HEK293 (cell line): ENCODE measurements around the gene DDOST.

Source experiments
- CTCF ChIA-PET: fragments of 350-600 bp; formaldehyde crosslinking; extraction: SDS; loops from one replicate; lab custom pipeline; 2021; ENCODE audit warnings: antibody characterized with exemption; lab: Yijun Ruan, JAX
- POLR2A ChIA-PET: fragments of 300-600 bp; formaldehyde crosslinking; extraction: SDS; loops from one replicate; lab custom pipeline; 2020; ENCODE audit warnings: antibody characterized with exemption, inconsistent platforms; lab: Yijun Ruan, JAX
- H3K27ac ChIP-seq: fragments of 200-500 bp; sonication (Bioruptor generic); 2 replicates; pipeline ENCODE4 v1.5.1; 2014; ENCODE audit warnings: low read depth, low read length, control low read depth, inconsistent platforms; ENCODE audit errors: extremely low read depth
- H3K36me3 ChIP-seq, 2 experiments: fragments of 200-500 bp in 1 of 2; sonication (Bioruptor generic) in 1 of 2; 1 replicate in 1 of 2; 2 replicates in 1 of 2; pipeline ENCODE4 v1.5.1; 2014 to 2017; ENCODE audit warnings: inconsistent platforms in 2 of 2, low read length in 2 of 2; ENCODE audit not compliant: control insufficient read depth in 2 of 2, insufficient read depth in 1 of 2
- H3K4me1 ChIP-seq: fragments of 200-500 bp; sonication (Bioruptor generic); 2 replicates; pipeline ENCODE4 v1.5.1; 2014; ENCODE audit warnings: mild to moderate bottlenecking, low read length, inconsistent platforms; ENCODE audit not compliant: control insufficient read depth, insufficient read depth
- H3K4me3 ChIP-seq: 2 replicates; pipeline ENCODE4 v1.5.1; 2011; ENCODE audit warnings: low read depth, mild to moderate bottlenecking, control low read depth, low read length, moderate library complexity
- H3K9me3 ChIP-seq: fragments of 200-500 bp; sonication (Bioruptor generic); 2 replicates; pipeline ENCODE4 v1.5.1; 2014; ENCODE audit warnings: low read depth, low read length, inconsistent platforms; ENCODE audit not compliant: control insufficient read depth, insufficient read depth
- GLIS2 ChIP-seq: fragments of 450-650 bp; formaldehyde crosslinking; IDR thresholded peaks from 2 replicates; pipeline ENCODE4 v1.5.1; 2016; ENCODE audit warnings: missing biosample characterization, missing genetic modification characterization
- MEIS1 ChIP-seq: sonication (generic); formaldehyde crosslinking; IDR thresholded peaks from 2 replicates; pipeline ENCODE4 v1.8.1; 2022; ENCODE audit warnings: missing genetic modification reagents, mild to moderate bottlenecking, borderline replicate concordance
- ZBTB7A ChIP-seq: fragments of 450-650 bp; formaldehyde crosslinking; IDR thresholded peaks from 2 replicates; pipeline ENCODE4 v1.5.1; 2016; ENCODE audit warnings: low read depth, missing biosample characterization, missing genetic modification characterization
- ZNF10 ChIP-seq: fragments of 450-650 bp; formaldehyde crosslinking; IDR thresholded peaks from 2 replicates; pipeline ENCODE4 v1.5.1; 2017; ENCODE audit warnings: missing biosample characterization, missing genetic modification characterization
- ZNF114 ChIP-seq: fragments of 450-650 bp; formaldehyde crosslinking; IDR thresholded peaks from 2 replicates; pipeline ENCODE4 v1.5.0; 2017; ENCODE audit warnings: missing biosample characterization, missing genetic modification characterization
- ZNF146 ChIP-seq: fragments of 450-650 bp; formaldehyde crosslinking; IDR thresholded peaks from 2 replicates; pipeline ENCODE4 v1.5.1; 2016; ENCODE audit warnings: missing biosample characterization, missing genetic modification characterization
- ZNF202 ChIP-seq: fragments of 450-650 bp; formaldehyde crosslinking; IDR thresholded peaks from 2 replicates; pipeline ENCODE4 v1.5.1; 2016; ENCODE audit warnings: missing biosample characterization, missing genetic modification characterization, borderline replicate concordance
- ZNF221 ChIP-seq: fragments of 450-650 bp; formaldehyde crosslinking; IDR thresholded peaks from 2 replicates; pipeline ENCODE4 v1.5.1; 2017; ENCODE audit warnings: missing biosample characterization, missing genetic modification characterization, borderline replicate concordance
- ZNF266 ChIP-seq: fragments of 450-650 bp; formaldehyde crosslinking; IDR thresholded peaks from 2 replicates; pipeline ENCODE4 v1.5.1; 2016; ENCODE audit warnings: missing biosample characterization, missing genetic modification characterization, low read depth
- ZNF341 ChIP-seq: fragments of 450-650 bp; formaldehyde crosslinking; IDR thresholded peaks from 2 replicates; pipeline ENCODE4; 2016; ENCODE audit warnings: low read depth, missing biosample characterization, missing genetic modification characterization
- ZNF354C ChIP-seq: fragments of 450-650 bp; formaldehyde crosslinking; IDR thresholded peaks from 2 replicates; pipeline ENCODE4 v1.5.1; 2016; ENCODE audit warnings: missing biosample characterization, missing genetic modification characterization, low read depth, borderline replicate concordance
- ZNF433 ChIP-seq: fragments of 450-650 bp; formaldehyde crosslinking; IDR thresholded peaks from 2 replicates; pipeline ENCODE4 v1.5.1; 2016; ENCODE audit warnings: missing biosample characterization, missing genetic modification characterization, low read depth
- ZNF670 ChIP-seq: fragments of 450-650 bp; formaldehyde crosslinking; IDR thresholded peaks from 2 replicates; pipeline ENCODE4 v1.5.1; 2016; ENCODE audit warnings: missing biosample characterization, missing genetic modification characterization, low read depth
- ZSCAN30 ChIP-seq: fragments of 450-650 bp; IDR thresholded peaks from 2 replicates; pipeline ENCODE4 v1.5.1; 2018; ENCODE audit warnings: missing biosample characterization, mild to moderate bottlenecking, missing genetic modification characterization, moderate library complexity
- TF ChIP-seq, protein P1 (sequence below): fragments of 450-650 bp; formaldehyde crosslinking; IDR thresholded peaks from 2 replicates; pipeline ENCODE4 v1.5.1; 2016; ENCODE audit warnings: missing biosample characterization, missing genetic modification characterization
- TF ChIP-seq, protein P2 (sequence below): fragments of 450-650 bp; formaldehyde crosslinking; IDR thresholded peaks from 2 replicates; pipeline ENCODE4 v1.5.1; 2017; ENCODE audit warnings: missing biosample characterization, mild to moderate bottlenecking, missing genetic modification characterization, moderate library complexity
- TF ChIP-seq, protein P3 (sequence below): fragments of 450-650 bp; formaldehyde crosslinking; IDR thresholded peaks from 2 replicates; pipeline ENCODE4 v1.5.1; 2016; ENCODE audit warnings: missing biosample characterization, missing genetic modification characterization
- TF ChIP-seq, protein P4 (sequence below): fragments of 450-650 bp; formaldehyde crosslinking; IDR thresholded peaks from 2 replicates; pipeline ENCODE4 v1.5.1; 2016; ENCODE audit warnings: missing biosample characterization, missing genetic modification characterization, borderline replicate concordance

The DDOST gene

DNA sequence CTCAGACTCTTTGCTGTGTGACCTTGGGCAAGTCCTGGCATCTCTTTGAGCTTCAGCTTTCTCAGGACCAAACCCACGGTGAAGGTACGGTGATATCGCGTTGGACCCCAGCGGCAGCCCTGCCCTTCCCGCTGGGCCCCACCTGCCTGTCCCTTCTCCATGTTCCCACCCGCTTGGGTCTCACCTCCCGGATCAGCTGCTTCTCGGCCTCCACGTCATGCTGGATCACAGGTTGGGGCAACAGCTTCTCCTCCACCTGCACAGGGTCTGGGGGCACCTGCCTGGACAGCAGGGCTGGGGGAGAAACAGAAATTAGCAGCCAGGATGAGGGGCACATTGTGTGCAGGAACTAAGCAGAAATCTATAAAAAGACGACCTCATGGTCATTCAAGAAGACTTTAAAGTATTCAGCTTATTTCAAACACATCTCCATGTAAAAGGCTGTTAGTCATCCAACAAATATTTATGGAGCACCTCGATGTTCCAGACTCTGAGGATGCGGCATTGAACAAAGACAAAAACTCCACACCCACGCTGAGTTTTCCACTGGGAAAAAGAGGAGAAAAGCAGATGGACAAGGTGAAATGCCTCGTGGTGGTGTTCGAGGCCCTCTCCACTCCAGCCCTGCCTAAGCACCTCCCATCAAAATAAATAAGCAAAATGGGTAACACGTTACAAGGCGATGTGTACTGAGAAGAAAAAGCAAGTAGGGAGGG, 37.2 kb upstream of the DDOST start (continued):
- TF ChIP-seq ZNF202 (tag by site-specific recombination) (no peak), ZNF221 (tag by site-specific recombination) (no peak), ZNF433 (no peak), ZNF10 (tag by site-specific recombination) (no peak)

DNA sequence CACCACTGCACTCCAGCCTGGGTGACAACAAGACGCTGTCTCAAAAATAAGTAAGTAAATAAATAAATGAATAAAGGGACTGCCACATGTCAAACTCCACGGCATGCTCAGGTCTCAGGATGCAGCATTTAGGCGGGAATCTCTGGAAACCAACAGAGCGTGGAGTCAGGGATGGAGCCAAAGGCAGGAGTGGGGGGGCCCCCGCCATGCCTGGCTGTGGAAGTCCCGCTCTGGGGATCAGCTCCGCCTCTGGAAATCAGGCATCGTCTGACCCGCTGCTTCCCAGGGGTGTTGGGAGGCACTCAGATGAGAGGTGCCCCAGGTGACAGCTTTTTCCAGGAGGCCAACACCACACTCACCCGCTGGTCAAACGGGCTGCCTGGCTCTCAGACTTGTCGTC, 36.4 kb upstream of the DDOST start:
- POLR2A ChIA-PET, result interaction anchor here (1.5 to 1.8 kb wide), 4 partner anchors 20 to 89 kb away, joined by 5 to 8 read pairs (median 7); partner anchors contain the start of genes DDOST, HP1BP3 and KIF17

DNA sequence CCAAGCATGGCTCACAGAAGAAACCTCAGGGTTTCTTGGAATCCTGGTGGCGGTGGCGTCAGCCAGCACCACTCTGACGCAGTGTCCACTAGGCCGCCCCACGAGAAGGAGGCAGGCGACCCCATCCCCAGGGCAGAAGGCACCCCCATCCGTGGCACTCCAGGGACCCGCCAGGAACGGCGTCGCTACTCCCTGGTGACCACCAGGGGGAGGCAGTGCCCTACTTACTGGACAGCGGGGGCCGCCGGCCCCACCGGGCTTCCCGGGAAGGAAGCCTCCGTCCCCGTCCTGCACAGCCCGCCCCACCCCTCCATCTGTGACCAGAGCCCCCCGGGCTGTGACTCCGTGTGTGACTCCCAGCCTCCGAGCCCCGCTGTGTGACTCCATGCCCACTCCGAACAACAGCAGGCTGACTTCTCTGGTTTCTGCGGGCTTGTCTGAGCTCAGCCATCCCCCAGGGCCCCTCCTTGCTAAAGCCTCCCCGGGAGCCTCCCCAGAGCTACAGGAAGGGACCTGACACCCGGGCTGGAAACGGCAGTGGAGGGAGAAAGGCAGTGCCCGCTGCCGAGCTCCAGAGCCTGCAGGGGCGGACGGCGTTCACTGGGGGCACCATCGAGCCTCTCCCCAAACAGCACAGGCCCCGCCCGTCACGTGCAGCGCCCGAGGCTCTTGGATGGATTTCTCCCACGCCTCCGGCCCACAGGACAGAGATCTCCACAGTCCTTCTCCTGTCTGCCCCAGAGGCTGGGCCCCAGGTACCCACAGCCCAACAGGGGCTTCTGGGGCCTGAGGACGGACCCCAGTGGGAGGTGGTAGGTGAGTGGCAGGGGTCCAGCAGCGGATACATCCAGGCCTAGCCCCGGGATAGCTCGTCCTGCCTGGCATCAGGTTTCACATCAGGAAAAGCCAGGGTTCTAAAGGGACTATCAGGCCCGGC, 35.5 kb upstream of the DDOST start:
- peak overlapping the region; percentile 43 for H3K4me3 ChIP-seq
- H3K36me3 ChIP-seq, result no peaks in the 10 kb centered on the region; a peak in 1 of 3 replicates
- no peaks in the 10 kb centered on the region for H3K4me1 ChIP-seq
- CTCF ChIA-PET, result interaction anchor here (0.6 to 4.9 kb wide), 58 partner anchors 10 to 887 kb away, joined by 3 to 63 read pairs (median 4); partner anchors contain the start of genes DDOST, KIF17 and SH2D5
- peak overlapping the region; percentile 67 for H3K27ac ChIP-seq
- no peaks in the 10 kb centered on the region for H3K9me3 ChIP-seq
- POLR2A ChIA-PET, result interaction anchor here (0.6 to 1.8 kb wide), 8 partner anchors 11 to 90 kb away, joined by 3 to 8 read pairs (median 4); partner anchors contain the start of genes DDOST, HP1BP3 and KIF17
- TF ChIP-seq ZNF146 (tag by site-specific recombination) (no peak), ZNF354C (tag by site-specific recombination) (no peak), ZNF114 (tag by site-specific recombination) (no peak), MEIS1 (CRISPR knock-in tag) (no peak), GLIS2 (tag by site-specific recombination) (peak; percentile 99), ZBTB7A (tag by site-specific recombination) (peak; percentile 86; the same call in 1 of the 2 replicates)
- TF ChIP-seq, protein P1, sequence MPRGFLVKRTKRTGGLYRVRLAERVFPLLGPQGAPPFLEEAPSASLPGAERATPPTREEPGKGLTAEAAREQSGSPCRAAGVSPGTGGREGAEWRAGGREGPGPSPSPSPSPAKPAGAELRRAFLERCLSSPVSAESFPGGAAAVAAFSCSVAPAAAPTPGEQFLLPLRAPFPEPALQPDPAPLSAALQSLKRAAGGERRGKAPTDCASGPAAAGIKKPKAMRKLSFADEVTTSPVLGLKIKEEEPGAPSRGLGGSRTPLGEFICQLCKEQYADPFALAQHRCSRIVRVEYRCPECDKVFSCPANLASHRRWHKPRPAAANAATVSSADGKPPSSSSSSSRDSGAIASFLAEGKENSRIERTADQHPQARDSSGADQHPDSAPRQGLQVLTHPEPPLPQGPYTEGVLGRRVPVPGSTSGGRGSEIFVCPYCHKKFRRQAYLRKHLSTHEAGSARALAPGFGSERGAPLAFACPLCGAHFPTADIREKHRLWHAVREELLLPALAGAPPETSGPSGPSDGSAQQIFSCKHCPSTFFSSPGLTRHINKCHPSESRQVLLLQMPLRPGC (tag by site-specific recombination), result no peak
- TF ChIP-seq, protein P2, sequence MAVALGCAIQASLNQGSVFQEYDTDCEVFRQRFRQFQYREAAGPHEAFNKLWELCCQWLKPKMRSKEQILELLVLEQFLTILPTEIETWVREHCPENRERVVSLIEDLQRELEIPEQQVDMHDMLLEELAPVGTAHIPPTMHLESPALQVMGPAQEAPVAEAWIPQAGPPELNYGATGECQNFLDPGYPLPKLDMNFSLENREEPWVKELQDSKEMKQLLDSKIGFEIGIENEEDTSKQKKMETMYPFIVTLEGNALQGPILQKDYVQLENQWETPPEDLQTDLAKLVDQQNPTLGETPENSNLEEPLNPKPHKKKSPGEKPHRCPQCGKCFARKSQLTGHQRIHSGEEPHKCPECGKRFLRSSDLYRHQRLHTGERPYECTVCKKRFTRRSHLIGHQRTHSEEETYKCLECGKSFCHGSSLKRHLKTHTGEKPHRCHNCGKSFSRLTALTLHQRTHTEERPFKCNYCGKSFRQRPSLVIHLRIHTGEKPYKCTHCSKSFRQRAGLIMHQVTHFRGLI, result peak; percentile 20; the same call in 1 of the 2 replicates

More for the DNA sequence above, 36.4 kb upstream of the DDOST start:
- Histone ChIP-seq H3K27ac (no peak overlapping the region), H3K9me3 (no peaks in the 10 kb centered on the region), H3K36me3 (no peaks in the 10 kb centered on the region; a peak in 1 of 3 replicates), H3K4me1 (no peaks in the 10 kb centered on the region), H3K4me3 (no peak overlapping the region)
- CTCF ChIA-PET, result interaction anchor here (0.5 to 4.9 kb wide), 17 partner anchors 13 to 1332 kb away, joined by 3 to 63 read pairs (median 4); partner anchors contain the start of gene SH2D5
- TF ChIP-seq ZNF266, result no peak
- TF ChIP-seq, protein P3, sequence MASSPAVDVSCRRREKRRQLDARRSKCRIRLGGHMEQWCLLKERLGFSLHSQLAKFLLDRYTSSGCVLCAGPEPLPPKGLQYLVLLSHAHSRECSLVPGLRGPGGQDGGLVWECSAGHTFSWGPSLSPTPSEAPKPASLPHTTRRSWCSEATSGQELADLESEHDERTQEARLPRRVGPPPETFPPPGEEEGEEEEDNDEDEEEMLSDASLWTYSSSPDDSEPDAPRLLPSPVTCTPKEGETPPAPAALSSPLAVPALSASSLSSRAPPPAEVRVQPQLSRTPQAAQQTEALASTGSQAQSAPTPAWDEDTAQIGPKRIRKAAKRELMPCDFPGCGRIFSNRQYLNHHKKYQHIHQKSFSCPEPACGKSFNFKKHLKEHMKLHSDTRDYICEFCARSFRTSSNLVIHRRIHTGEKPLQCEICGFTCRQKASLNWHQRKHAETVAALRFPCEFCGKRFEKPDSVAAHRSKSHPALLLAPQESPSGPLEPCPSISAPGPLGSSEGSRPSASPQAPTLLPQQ (tag by site-specific recombination), result no peak
- no peak for TF ChIP-seq ZNF341 (tag by site-specific recombination)
- TF ChIP-seq, protein P4, sequence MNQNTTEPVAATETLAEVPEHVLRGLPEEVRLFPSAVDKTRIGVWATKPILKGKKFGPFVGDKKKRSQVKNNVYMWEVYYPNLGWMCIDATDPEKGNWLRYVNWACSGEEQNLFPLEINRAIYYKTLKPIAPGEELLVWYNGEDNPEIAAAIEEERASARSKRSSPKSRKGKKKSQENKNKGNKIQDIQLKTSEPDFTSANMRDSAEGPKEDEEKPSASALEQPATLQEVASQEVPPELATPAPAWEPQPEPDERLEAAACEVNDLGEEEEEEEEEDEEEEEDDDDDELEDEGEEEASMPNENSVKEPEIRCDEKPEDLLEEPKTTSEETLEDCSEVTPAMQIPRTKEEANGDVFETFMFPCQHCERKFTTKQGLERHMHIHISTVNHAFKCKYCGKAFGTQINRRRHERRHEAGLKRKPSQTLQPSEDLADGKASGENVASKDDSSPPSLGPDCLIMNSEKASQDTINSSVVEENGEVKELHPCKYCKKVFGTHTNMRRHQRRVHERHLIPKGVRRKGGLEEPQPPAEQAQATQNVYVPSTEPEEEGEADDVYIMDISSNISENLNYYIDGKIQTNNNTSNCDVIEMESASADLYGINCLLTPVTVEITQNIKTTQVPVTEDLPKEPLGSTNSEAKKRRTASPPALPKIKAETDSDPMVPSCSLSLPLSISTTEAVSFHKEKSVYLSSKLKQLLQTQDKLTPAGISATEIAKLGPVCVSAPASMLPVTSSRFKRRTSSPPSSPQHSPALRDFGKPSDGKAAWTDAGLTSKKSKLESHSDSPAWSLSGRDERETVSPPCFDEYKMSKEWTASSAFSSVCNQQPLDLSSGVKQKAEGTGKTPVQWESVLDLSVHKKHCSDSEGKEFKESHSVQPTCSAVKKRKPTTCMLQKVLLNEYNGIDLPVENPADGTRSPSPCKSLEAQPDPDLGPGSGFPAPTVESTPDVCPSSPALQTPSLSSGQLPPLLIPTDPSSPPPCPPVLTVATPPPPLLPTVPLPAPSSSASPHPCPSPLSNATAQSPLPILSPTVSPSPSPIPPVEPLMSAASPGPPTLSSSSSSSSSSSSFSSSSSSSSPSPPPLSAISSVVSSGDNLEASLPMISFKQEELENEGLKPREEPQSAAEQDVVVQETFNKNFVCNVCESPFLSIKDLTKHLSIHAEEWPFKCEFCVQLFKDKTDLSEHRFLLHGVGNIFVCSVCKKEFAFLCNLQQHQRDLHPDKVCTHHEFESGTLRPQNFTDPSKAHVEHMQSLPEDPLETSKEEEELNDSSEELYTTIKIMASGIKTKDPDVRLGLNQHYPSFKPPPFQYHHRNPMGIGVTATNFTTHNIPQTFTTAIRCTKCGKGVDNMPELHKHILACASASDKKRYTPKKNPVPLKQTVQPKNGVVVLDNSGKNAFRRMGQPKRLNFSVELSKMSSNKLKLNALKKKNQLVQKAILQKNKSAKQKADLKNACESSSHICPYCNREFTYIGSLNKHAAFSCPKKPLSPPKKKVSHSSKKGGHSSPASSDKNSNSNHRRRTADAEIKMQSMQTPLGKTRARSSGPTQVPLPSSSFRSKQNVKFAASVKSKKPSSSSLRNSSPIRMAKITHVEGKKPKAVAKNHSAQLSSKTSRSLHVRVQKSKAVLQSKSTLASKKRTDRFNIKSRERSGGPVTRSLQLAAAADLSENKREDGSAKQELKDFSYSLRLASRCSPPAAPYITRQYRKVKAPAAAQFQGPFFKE, result no peak
- no peak for TF ChIP-seq ZSCAN30 (tag by site-specific recombination)
- TF ChIP-seq ZNF670 (tag by site-specific recombination), result no peak
